Measurements from ENCODE around the gene PROX1.

Gene PROX1

DNA sequence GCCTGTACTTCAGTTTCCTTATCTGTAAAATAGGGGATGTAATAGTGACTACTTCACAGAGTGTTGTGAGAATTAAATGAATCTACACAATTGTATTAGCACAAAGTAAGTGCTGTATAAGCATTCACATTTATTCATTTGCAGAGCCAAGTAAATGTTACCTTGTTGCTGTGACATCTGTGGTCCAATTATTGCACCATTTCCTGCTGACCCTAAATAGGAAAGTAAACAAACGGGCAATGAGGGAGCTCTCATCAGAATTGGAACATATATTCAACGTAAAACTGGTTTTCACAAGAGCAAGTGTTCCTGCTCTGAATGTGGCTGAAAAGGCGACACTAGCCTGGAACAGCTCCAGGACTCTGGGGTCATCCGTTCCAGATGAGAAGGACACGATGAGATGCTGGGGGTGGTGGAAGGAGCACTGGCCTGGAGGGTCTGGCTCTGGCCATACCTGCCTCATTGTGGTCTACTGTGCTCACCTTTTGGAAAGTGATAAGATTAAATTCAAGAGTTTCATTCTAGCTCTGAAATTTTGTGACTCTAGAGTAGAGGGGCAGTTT lies 34.5 kb downstream of the PROX1 start:
- no peak for DNase-seq (ENCODE audit: low read depth)

- no peak for DNase-seq (ENCODE audit: low read depth)
Measured at GRCh38 chr1:214022810-214023425, 35.1 kb downstream of the PROX1 start.

GRCh38 chr1:214026985-214027384 lies 39.2 kb downstream of the PROX1 start:
- no peak for DNase-seq (ENCODE audit: low read depth)

GRCh38 chr1:214027498-214027897 lies 39.7 kb downstream of the PROX1 start:
- DNase-seq (ENCODE audit: low read depth): no peak

- DNase-seq (ENCODE audit: low read depth): no peak
Measured at GRCh38 chr1:214028095-214028494, 40.3 kb downstream of the PROX1 start.

DNA sequence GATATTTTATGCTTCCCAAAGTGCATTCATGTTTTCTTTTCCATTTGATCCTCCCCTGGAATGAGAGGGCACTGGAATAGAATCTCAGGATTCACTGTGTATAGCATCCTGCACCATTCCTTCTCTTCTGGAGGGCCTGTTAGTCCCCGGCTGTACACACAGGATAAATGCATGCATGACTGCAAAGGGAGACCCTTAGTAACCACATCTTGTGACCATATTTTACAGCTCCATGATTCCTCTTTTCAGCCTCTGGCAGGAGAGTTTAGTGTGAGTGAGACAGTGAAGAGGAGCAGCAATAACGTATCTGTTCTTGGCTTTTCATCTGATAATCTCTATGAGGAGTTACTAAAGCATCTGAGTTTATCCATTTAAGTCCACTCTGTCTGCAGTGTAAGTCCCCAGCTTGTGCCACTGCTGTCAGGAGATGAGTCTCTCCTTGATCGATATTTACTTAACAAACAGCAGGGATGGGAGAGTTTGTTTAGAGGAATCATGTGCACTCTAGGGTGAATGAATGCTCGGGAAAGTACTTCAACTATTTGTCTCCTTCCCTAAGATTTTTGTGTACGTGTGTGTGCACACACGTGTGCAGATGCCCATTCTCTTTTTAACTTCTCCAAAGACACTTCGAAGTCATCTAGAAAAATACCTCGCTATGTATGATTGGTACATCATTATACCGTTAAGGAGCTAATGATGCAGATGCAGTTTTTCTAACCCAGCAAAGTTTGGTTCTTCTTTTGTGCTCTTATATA lies 41.1 kb downstream of the PROX1 start:
- DNase-seq (ENCODE audit: low read depth): no peak

- no peak for DNase-seq (ENCODE audit: low read depth)
Measured at GRCh38 chr1:214029796-214030195, 42.0 kb downstream of the PROX1 start.

DNA sequence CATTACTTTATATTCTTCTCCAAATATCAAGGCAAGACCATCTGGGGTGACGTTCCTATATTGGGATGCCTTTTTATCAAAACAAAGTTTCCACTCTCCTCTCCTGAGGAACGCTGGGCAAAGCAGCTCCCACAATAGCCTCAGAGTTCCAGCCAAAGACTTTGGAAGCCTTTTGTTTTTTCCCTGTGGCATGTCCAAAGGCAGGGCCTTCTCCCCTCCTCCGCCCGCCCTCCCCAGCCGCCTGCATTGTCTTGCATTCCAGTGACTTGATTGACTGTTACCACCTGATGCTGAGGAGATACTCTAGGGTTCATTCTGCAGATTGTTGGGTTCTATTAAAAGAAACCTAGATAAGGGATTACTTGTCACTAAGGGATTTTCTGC lies 43.5 kb downstream of the PROX1 start:
- DNase-seq (ENCODE audit: low read depth): no peak

GRCh38 chr1:214037468-214037867 lies 49.7 kb downstream of the PROX1 start:
- no peak for DNase-seq (ENCODE audit: low read depth)

DNA sequence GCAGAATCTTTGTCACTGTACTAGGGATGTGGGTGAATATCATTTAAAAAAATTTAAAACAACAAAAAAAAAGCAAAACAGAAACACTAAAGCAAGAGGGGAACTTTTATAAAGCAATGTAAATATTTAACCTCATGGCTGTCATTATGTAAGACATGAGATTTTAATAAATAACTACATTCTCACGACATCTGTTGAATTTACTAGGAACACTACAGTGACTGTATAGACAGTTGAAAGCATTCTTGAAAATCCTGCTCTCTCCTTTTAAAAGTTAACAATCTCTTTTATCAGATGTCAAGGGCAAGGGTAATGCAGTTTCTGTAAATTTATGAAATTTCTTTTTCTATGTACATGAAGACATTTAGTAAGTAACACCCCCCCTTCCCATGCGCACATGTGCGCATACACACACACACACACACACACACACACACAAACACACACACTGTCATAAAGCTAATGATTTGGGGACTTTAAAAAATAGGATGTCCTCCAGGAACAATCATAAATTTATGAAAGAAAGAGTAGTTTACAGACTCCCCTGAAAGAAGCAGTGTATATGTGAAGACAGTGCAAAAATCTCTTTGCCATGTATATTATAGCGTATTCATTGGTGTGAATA lies 51.7 kb downstream of the PROX1 start:
- DNase-seq (ENCODE audit: low read depth): no peak

GRCh38 chr1:214043167-214043566 lies 55.4 kb downstream of the PROX1 start:
- no peak for DNase-seq (ENCODE audit: low read depth)

GRCh38 chr1:214044438-214045214 lies 56.9 kb downstream of the PROX1 start:
- no peak for DNase-seq (ENCODE audit: low read depth)

DNA sequence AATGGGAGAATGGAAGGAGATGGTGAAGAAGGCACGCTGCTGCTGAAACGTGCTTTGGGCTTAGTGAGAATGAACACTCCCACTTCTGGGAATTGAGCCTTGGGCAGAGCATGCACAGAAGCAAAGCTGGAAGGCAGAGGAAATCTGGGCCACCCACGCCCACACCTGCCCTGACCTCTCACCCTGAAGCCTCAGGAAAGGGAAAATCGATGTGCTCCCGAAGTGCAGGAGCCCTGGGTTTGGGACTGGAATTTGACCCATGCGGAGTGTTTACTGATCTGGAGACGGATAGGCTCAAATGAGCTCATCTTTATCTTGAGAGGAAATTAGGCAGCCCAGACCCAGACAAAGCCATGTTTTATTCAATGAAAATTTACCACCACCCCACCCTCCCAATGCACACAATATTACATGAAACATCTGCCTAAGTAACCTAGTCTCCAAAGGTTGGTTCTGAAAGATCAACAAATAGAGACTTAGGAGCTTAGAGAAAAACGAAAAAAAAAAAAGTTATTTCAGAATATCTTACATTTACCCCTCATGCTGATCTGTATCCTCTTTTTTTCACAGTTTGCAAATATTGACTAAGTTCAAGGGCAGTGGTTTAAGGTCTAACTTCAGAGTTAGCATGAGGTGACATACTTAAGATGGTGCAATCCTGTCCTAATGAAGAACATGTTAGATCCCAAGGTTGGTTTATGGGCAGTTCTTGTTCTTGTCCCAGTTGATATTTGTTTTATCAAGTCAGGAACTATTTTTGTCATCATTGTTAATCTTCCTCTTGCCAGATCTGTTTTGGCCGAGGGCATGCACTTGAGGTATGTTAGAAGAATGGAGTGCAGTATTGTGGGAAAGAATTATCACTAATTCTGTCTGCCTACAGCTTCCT lies 63.0 kb downstream of the PROX1 start:
- no peak for DNase-seq (ENCODE audit: low read depth)

- DNase-seq (ENCODE audit: low read depth): no peak
Measured at GRCh38 chr1:214051786-214052185, 64.0 kb downstream of the PROX1 start.

GRCh38 chr1:214058076-214058475 lies 70.3 kb downstream of the PROX1 start:
- DNase-seq (ENCODE audit: low read depth): no peak

GRCh38 chr1:214066190-214066589 lies 78.4 kb downstream of the PROX1 start:
- no peak for DNase-seq (ENCODE audit: low read depth)

GRCh38 chr1:214066936-214067335 lies 79.2 kb downstream of the PROX1 start:
- no peak for DNase-seq (ENCODE audit: low read depth)

GRCh38 chr1:214067397-214067796 lies 79.6 kb downstream of the PROX1 start:
- no peak for DNase-seq (ENCODE audit: low read depth)

GRCh38 chr1:214067853-214068703 lies 80.3 kb downstream of the PROX1 start:
- no peak for DNase-seq (ENCODE audit: low read depth)

- DNase-seq (ENCODE audit: low read depth): no peak
Measured at GRCh38 chr1:214068979-214069378, 81.2 kb downstream of the PROX1 start.
